LoVo (cell line): ENCODE data around the gene TACC3.
"Not testable (repeated sequence)": the region's sequence is repeated elsewhere in the genome, so short reads cannot be mapped to it uniquely, and the experiment has no call there.

ENCODE experiments used
- DNase-seq: peaks from one replicate; pipeline ENCODE4 v3.0.0-alpha.2; 2016; ENCODE audit warnings: low spot score

TACC3 gene

GRCh38 chr4:1721003-1721665 is at the start of gene TACC3, which contains the start of gene TMEM129:
TACC3 (plus strand) TSS chr4:1721521; CDS start chr4:1723422, 1,901 bp downstream.
TMEM129 (minus strand) TSS chr4:1721323; CDS start chr4:1720837, 486 bp downstream.
- peak; percentile 97 for DNase-seq

GRCh38 chr4:1673671-1674070 is 47.6 kb upstream of the TACC3 start:
- no peak for DNase-seq

GRCh38 chr4:1674682-1675081 is 46.6 kb upstream of the TACC3 start:
- DNase-seq, result no peak

GRCh38 chr4:1675136-1675801 is 46.1 kb upstream of the TACC3 start:
- DNase-seq, result no peak

- DNase-seq, result no peak
These were observed 45.6 kb upstream of the TACC3 start for GRCh38 chr4:1675802-1676137.

GRCh38 chr4:1676605-1677525 is 44.5 kb upstream of the TACC3 start:
- no peak for DNase-seq

GRCh38 chr4:1678244-1678643 is 43.1 kb upstream of the TACC3 start:
- no peak for DNase-seq

- DNase-seq, result no peak
These were observed 38.5 kb upstream of the TACC3 start for GRCh38 chr4:1682860-1683259.

GRCh38 chr4:1683261-1683735 is 38.0 kb upstream of the TACC3 start:
- no peak for DNase-seq

- DNase-seq, result peak; percentile 93
These were observed 37.4 kb upstream of the TACC3 start, which contains the start of gene FAM53A for GRCh38 chr4:1683736-1684505. FAM53A (minus strand) TSS chr4:1684313; CDS start chr4:1668741, 15,572 bp downstream.

- no peak for DNase-seq
These were observed 36.7 kb upstream of the TACC3 start for GRCh38 chr4:1684506-1685234.

GRCh38 chr4:1685235-1686150 is 35.8 kb upstream of the TACC3 start:
- DNase-seq, result no peak

GRCh38 chr4:1686440-1687036 is 34.8 kb upstream of the TACC3 start:
- no peak for DNase-seq

GRCh38 chr4:1690698-1691097 is 30.6 kb upstream of the TACC3 start:
- no peak for DNase-seq

- DNase-seq, result no peak
These were observed 29.5 kb upstream of the TACC3 start for GRCh38 chr4:1691737-1692373.

GRCh38 chr4:1693131-1693896 is 28.0 kb upstream of the TACC3 start:
- DNase-seq, result peak; percentile 79

GRCh38 chr4:1695913-1696312 is 25.4 kb upstream of the TACC3 start:
- no peak for DNase-seq

- not testable (repeated sequence) for DNase-seq
These were observed 19.6 kb upstream of the TACC3 start for GRCh38 chr4:1701671-1702070.
